Astrocyte of the cerebellum (primary cell): ENCODE data around the gene BTN3A1.

Experiments used
- DNase-seq: peaks from one replicate; pipeline ENCODE4 v3.0.0-alpha.2; 2011; ENCODE audit warnings: low read depth
- H3K4me3 ChIP-seq: 2 replicates; pipeline ENCODE4 v1.5.1; 2011; ENCODE audit warnings: mild to moderate bottlenecking, low read depth, low read length, moderate library complexity
- in situ Hi-C: cut with HindIII; loops from 2 replicates; pipeline ENCODE4 v1.10.0; 2017; ENCODE audit warnings: low sequenced_read_pairs
- TF ChIP-seq, protein P1 (sequence below): IDR thresholded peaks from 2 replicates; pipeline ENCODE4 v1.5.1; 2012; ENCODE audit warnings: low read length, low read depth, moderate library complexity, mild to moderate bottlenecking; ENCODE audit errors: missing control alignments

BTN3A1 gene

GRCh38 chr6:26439151-26440125 lies 37.4 kb downstream of the BTN3A1 start:
- peak overlapping the region; percentile 60 for H3K4me3 ChIP-seq
- TF ChIP-seq, protein P1, sequence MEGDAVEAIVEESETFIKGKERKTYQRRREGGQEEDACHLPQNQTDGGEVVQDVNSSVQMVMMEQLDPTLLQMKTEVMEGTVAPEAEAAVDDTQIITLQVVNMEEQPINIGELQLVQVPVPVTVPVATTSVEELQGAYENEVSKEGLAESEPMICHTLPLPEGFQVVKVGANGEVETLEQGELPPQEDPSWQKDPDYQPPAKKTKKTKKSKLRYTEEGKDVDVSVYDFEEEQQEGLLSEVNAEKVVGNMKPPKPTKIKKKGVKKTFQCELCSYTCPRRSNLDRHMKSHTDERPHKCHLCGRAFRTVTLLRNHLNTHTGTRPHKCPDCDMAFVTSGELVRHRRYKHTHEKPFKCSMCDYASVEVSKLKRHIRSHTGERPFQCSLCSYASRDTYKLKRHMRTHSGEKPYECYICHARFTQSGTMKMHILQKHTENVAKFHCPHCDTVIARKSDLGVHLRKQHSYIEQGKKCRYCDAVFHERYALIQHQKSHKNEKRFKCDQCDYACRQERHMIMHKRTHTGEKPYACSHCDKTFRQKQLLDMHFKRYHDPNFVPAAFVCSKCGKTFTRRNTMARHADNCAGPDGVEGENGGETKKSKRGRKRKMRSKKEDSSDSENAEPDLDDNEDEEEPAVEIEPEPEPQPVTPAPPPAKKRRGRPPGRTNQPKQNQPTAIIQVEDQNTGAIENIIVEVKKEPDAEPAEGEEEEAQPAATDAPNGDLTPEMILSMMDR = no peak
- in situ Hi-C loops = no loop called here
- DNase-seq = no peak

DNA sequence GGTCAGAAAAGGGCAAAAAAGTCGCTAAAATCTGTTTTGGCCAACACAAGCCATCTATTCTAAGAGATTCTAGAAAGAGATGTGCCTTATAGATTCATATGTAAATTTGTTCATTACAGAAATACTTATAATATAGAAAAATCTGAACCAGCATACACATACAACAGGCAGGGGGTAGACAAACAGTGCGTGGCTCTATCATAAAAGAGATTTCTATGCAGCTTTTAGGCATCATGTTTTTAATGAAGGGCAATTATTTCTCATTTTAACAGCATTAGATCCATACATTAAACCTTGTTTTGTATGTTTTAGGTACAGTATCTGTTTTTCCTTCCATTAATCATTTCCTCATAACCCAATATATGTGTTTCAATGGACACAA lies 38.9 kb downstream of the BTN3A1 start:
- peak overlapping the region; percentile 60 for H3K4me3 ChIP-seq
- no peak for DNase-seq
- in situ Hi-C loops = no loop called here
- TF ChIP-seq, protein P1 = no peak

GRCh38 chr6:26441977-26442376 lies 39.9 kb downstream of the BTN3A1 start:
- in situ Hi-C loops = no loop called here
- no peak overlapping the region for H3K4me3 ChIP-seq
- TF ChIP-seq, protein P1 = no peak
- no peak for DNase-seq

GRCh38 chr6:26445934-26446667 lies 44.0 kb downstream of the BTN3A1 start:
- TF ChIP-seq, protein P1 = no peak
- DNase-seq = no peak
- in situ Hi-C loops = no loop called here
- no peak overlapping the region for H3K4me3 ChIP-seq

- in situ Hi-C loops = no loop called here
- TF ChIP-seq, protein P1 = no peak
Observed at GRCh38 chr6:26447257-26447656, 45.2 kb downstream of the BTN3A1 start.

DNA sequence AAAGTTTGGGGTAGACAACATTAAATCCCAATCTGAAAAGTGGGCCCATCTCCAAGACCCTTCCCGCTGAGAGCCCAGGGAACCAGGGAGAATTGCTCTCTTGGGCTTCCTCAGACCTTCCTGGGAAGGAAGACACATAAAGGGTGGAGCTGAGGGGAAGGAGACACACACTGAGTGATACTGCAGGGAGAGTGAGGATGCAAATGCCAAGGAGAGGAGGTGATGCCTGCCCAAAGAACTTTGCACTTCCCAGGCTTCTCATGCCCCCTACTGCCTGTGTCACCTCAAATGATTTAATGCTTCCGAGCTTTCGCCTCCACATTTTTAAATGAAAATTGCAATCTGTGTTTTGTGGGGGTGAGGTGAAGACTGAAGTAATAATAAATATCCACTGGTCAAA lies 48.2 kb downstream of the BTN3A1 start:
- TF ChIP-seq, protein P1 = no peak
- no peak overlapping the region for H3K4me3 ChIP-seq
- DNase-seq = no peak
- in situ Hi-C loops = no loop called here

More at GRCh38 chr6:26447257-26447656, 45.2 kb downstream of the BTN3A1 start:
- no peak for DNase-seq
- no peak overlapping the region for H3K4me3 ChIP-seq
